T-helper 1 cell treated with Interleukin-12 subunit alpha and Interleukin-12 subunit beta and Interleukin-4 antibody, amounts not matched to agents 30 μg/mL and 1 μg/mL, for 36 hours (primary cell): ENCODE measurements around the gene PDGFRB.

ENCODE experiments used
- H3K27ac Mint-ChIP-seq: one replicate; pipeline ENCODE4 v1.8.0; 2021; ENCODE audit warnings: mild to moderate bottlenecking, mixed read lengths
- H3K27me3 Mint-ChIP-seq: one replicate; pipeline ENCODE4 v1.8.0; 2021; ENCODE audit warnings: low read depth, mixed read lengths
- H3K36me3 Mint-ChIP-seq: one replicate; pipeline ENCODE4 v1.8.0; 2021; ENCODE audit warnings: low read depth, mixed read lengths
- H3K4me1 Mint-ChIP-seq: one replicate; pipeline ENCODE4 v1.8.0; 2021; ENCODE audit warnings: low read depth, mixed read lengths
- H3K4me3 Mint-ChIP-seq: one replicate; pipeline ENCODE4 v1.8.0; 2021; ENCODE audit warnings: mild to moderate bottlenecking, moderate library complexity, mixed read lengths
- H3K9me3 Mint-ChIP-seq: one replicate; pipeline ENCODE4 v1.8.0; 2021; ENCODE audit warnings: mixed read lengths

Gene PDGFRB

GRCh38 chr5:150080696-150081435 lies 74.8 kb downstream of the PDGFRB start:
- H3K27me3 Mint-ChIP-seq = peaks cover 14% of the 10 kb centered on the region
- no peaks in the 10 kb centered on the region for H3K9me3 Mint-ChIP-seq
- H3K36me3 Mint-ChIP-seq = no peaks in the 10 kb centered on the region
- no peak overlapping the region for H3K4me3 Mint-ChIP-seq
- no peaks in the 10 kb centered on the region for H3K4me1 Mint-ChIP-seq
- H3K27ac Mint-ChIP-seq = no peak overlapping the region

GRCh38 chr5:150079909-150080461 lies 75.7 kb downstream of the PDGFRB start:
- peaks cover 11% of the 10 kb centered on the region for H3K27me3 Mint-ChIP-seq

GRCh38 chr5:150078802-150079689 lies 76.6 kb downstream of the PDGFRB start:
- no peak overlapping the region for H3K4me3 Mint-ChIP-seq
- H3K9me3 Mint-ChIP-seq = no peaks in the 10 kb centered on the region
- H3K27ac Mint-ChIP-seq = no peak overlapping the region
- H3K36me3 Mint-ChIP-seq = no peaks in the 10 kb centered on the region
- peaks cover 11% of the 10 kb centered on the region for H3K27me3 Mint-ChIP-seq
- no peaks in the 10 kb centered on the region for H3K4me1 Mint-ChIP-seq

More at GRCh38 chr5:150079909-150080461, 75.7 kb downstream of the PDGFRB start:
- Mint-ChIP-seq H3K4me1 (no peaks in the 10 kb centered on the region), H3K9me3 (no peaks in the 10 kb centered on the region), H3K36me3 (no peaks in the 10 kb centered on the region), H3K4me3 (no peak overlapping the region), H3K27ac (no peak overlapping the region)

- Mint-ChIP-seq H3K9me3 (no peaks in the 10 kb centered on the region), H3K27ac (no peak overlapping the region), H3K36me3 (no peaks in the 10 kb centered on the region), H3K4me1 (no peaks in the 10 kb centered on the region), H3K27me3 (peaks cover 7% of the 10 kb centered on the region), H3K4me3 (no peak overlapping the region)
Observed at GRCh38 chr5:150077996-150078801, 77.4 kb downstream of the PDGFRB start.

GRCh38 chr5:150077060-150077459 lies 78.6 kb downstream of the PDGFRB start:
- Mint-ChIP-seq H3K4me3 (no peak overlapping the region), H3K27me3 (peaks cover under 1% of the 10 kb centered on the region), H3K36me3 (no peaks in the 10 kb centered on the region), H3K4me1 (no peaks in the 10 kb centered on the region), H3K9me3 (no peaks in the 10 kb centered on the region), H3K27ac (no peak overlapping the region)

GRCh38 chr5:150075806-150076205 lies 79.8 kb downstream of the PDGFRB start:
- Mint-ChIP-seq H3K4me1 (no peaks in the 10 kb centered on the region), H3K4me3 (no peak overlapping the region), H3K36me3 (no peaks in the 10 kb centered on the region), H3K27me3 (no peaks in the 10 kb centered on the region), H3K27ac (no peak overlapping the region), H3K9me3 (no peaks in the 10 kb centered on the region)

GRCh38 chr5:150075233-150075632 lies 80.4 kb downstream of the PDGFRB start:
- Mint-ChIP-seq H3K27me3 (no peaks in the 10 kb centered on the region), H3K9me3 (no peaks in the 10 kb centered on the region), H3K4me3 (no peak overlapping the region), H3K27ac (no peak overlapping the region), H3K36me3 (no peaks in the 10 kb centered on the region), H3K4me1 (no peaks in the 10 kb centered on the region)

- peaks cover under 1% of the 10 kb centered on the region for H3K4me1 Mint-ChIP-seq
- H3K27ac Mint-ChIP-seq = no peak overlapping the region
- H3K27me3 Mint-ChIP-seq = no peaks in the 10 kb centered on the region
Observed at GRCh38 chr5:150073677-150074076, 82.0 kb downstream of the PDGFRB start.

GRCh38 chr5:150073086-150073625 lies 82.5 kb downstream of the PDGFRB start:
- H3K27me3 Mint-ChIP-seq = no peaks in the 10 kb centered on the region
- H3K4me3 Mint-ChIP-seq = no peak overlapping the region
- no peaks in the 10 kb centered on the region for H3K36me3 Mint-ChIP-seq
- no peaks in the 10 kb centered on the region for H3K9me3 Mint-ChIP-seq
- H3K4me1 Mint-ChIP-seq = peaks cover 2% of the 10 kb centered on the region
- H3K27ac Mint-ChIP-seq = no peak overlapping the region

More at GRCh38 chr5:150073677-150074076, 82.0 kb downstream of the PDGFRB start:
- H3K4me3 Mint-ChIP-seq = no peak overlapping the region
- H3K9me3 Mint-ChIP-seq = no peaks in the 10 kb centered on the region
- no peaks in the 10 kb centered on the region for H3K36me3 Mint-ChIP-seq

GRCh38 chr5:150070821-150071220 lies 84.8 kb downstream of the PDGFRB start:
- Mint-ChIP-seq H3K4me1 (peaks cover 17% of the 10 kb centered on the region), H3K27ac (no peak overlapping the region), H3K27me3 (no peaks in the 10 kb centered on the region), H3K36me3 (no peaks in the 10 kb centered on the region), H3K9me3 (no peaks in the 10 kb centered on the region), H3K4me3 (no peak overlapping the region)

- peaks cover 17% of the 10 kb centered on the region for H3K4me1 Mint-ChIP-seq
- no peaks in the 10 kb centered on the region for H3K27me3 Mint-ChIP-seq
- no peaks in the 10 kb centered on the region for H3K36me3 Mint-ChIP-seq
- no peak overlapping the region for H3K27ac Mint-ChIP-seq
- no peaks in the 10 kb centered on the region for H3K9me3 Mint-ChIP-seq
- no peak overlapping the region for H3K4me3 Mint-ChIP-seq
Observed at GRCh38 chr5:150069672-150070627, 85.7 kb downstream of the PDGFRB start.

- Mint-ChIP-seq H3K27me3 (no peaks in the 10 kb centered on the region), H3K4me3 (no peak overlapping the region), H3K4me1 (peaks cover 17% of the 10 kb centered on the region), H3K27ac (no peak overlapping the region), H3K9me3 (no peaks in the 10 kb centered on the region), H3K36me3 (no peaks in the 10 kb centered on the region)
Observed at GRCh38 chr5:150068961-150069645, 86.5 kb downstream of the PDGFRB start.

- H3K4me1 Mint-ChIP-seq = peaks cover 17% of the 10 kb centered on the region
- peaks cover 4% of the 10 kb centered on the region for H3K27me3 Mint-ChIP-seq
- no peak overlapping the region for H3K4me3 Mint-ChIP-seq
- no peaks in the 10 kb centered on the region for H3K9me3 Mint-ChIP-seq
- H3K27ac Mint-ChIP-seq = no peak overlapping the region
- no peaks in the 10 kb centered on the region for H3K36me3 Mint-ChIP-seq
Observed at GRCh38 chr5:150068472-150068871, 87.2 kb downstream of the PDGFRB start.
